ENCODE measurements around the gene ZBED4. TPM values are rescaled to one million over a fixed set of nuclear protein-coding genes. Genes with fewer than 3 reads are reported as not detected.

The ZBED4 gene
- total RNA-seq, 1 experiment from 2014 or later = 21.6 TPM

DNA sequence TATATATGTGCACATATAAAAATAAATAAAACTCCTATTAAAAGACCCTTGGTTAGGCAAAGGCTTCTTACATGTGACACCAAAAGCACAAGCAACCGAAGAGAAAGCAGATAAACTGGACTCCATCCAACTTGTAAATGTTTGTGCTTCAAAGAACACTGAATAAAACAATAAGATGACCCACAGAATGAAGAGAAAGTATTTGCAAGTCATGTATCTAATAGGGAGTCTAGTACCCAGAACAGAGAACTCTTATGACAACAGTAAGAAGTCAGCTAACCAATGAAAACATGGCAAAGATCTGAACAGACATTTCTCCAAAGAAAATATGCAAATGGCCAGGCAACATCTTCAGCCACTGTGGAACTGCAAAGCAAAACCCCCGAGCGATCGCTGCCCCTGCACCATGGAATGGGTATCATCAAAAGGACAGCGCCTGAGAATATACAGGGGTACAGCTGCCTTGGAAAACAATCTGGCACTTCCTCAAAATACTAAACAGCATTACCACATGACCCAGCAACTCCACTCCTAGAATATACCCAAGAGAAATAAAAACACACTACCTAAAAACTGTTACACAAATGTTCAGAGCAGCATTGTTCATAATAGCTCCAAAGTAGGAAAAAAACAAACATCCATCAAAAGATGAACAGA, 43.2 kb upstream of the ZBED4 start:
- no TSS peak for BruUV-seq (replicated peaks)

More for the DNA sequence above, 43.2 kb upstream of the ZBED4 start:
- no peak overlapping the region for H3K27ac ChIP-seq (ENCODE audit: low read depth, low read length)
- DNase-seq (ENCODE audit: low read depth, low spot score) (no peak), ATAC-seq (no peak)
- H3K79me2 ChIP-seq (ENCODE audit: insufficient read depth, low read length) = peaks cover 100% of the 10 kb centered on the region
- no peaks in the 10 kb centered on the region for H3K9me3 ChIP-seq (ENCODE audit: control insufficient read depth in 1 of 2, insufficient read depth in 1 of 2, low read depth in 1 of 2, low read length in 2 of 2)
- TF ChIP-seq REST (IDR thresholded peaks at IDR 0.05; ENCODE audit: low read depth) = no peak
- no peak for TF ChIP-seq ZFX (IDR thresholded peaks at IDR 0.05)
- no peak for TF ChIP-seq FOSL1 (IDR thresholded peaks at IDR 0.05; ENCODE audit: low read depth)
- TF ChIP-seq CTCF (IDR thresholded peaks at IDR 0.05 in 2 of 3, conservative IDR thresholded peaks at IDR 0.05 in 1 of 3; ENCODE audit: borderline replicate concordance in 1 of 3, insufficient read depth in 1 of 3, low read depth in 2 of 3, low read length in 2 of 3) = no peak
- TF ChIP-seq JUND (IDR thresholded peaks at IDR 0.05) = no peak
- no peak for TF ChIP-seq YY1 (IDR thresholded peaks at IDR 0.05; ENCODE audit: extremely low read depth, insufficient replicate concordance, low read depth, low read length)
- TF ChIP-seq EGR1 (IDR thresholded peaks at IDR 0.05; ENCODE audit: low read depth) = no peak
- TF ChIP-seq MAX (IDR thresholded peaks at IDR 0.05) = no peak
- intact Hi-C loops (cut with micrococcal nuclease) = no loop called here
- peaks cover 0 to 17% of the 10 kb centered on the region in 2 experiments; a peak in 2 of 4 replicates for H3K4me1 ChIP-seq (ENCODE audit: control insufficient read depth in 1 of 2, insufficient read depth in 2 of 2, low read length in 2 of 2)
- CTCF ChIA-PET = no interaction called here
- POLR2A ChIA-PET = no interaction called here
- no peak overlapping the region for H3K9ac ChIP-seq (ENCODE audit: low read length)
- H3K4me3 ChIP-seq (replicated peaks in 1 of 2; ENCODE audit: low read depth in 1 of 2, low read length in 2 of 2) = no peak overlapping the region
- no peaks in the 10 kb centered on the region for H3K9me2 ChIP-seq (ENCODE audit: insufficient read depth)
- H4K20me1 ChIP-seq (ENCODE audit: insufficient read depth) = peaks cover 14% of the 10 kb centered on the region; the same call in 1 of the 2 replicates
- RAD21 ChIA-PET (ENCODE audit: low non-redundant PET in 1 of 2, low total read pairs in 2 of 2, uncharacterized antibody in 2 of 2, unreplicated experiment in 2 of 2) = no interaction called here
- no peak overlapping the region for H2AFZ ChIP-seq (ENCODE audit: low read depth, low read length, poor library complexity, severe bottlenecking)
- peaks cover 0 to 2% of the 10 kb centered on the region in 2 experiments; a peak in 3 of 4 replicates for H3K36me3 ChIP-seq (ENCODE audit: control insufficient read depth in 1 of 2, insufficient read depth in 2 of 2, low read length in 2 of 2)
- H3K27me3 ChIP-seq (ENCODE audit: insufficient read depth, low read length) = no peaks in the 10 kb centered on the region
- H3K4me2 ChIP-seq (ENCODE audit: low read length) = no peak overlapping the region
